Right hindlimb (tissue), 1 donor: ENCODE measurements around the gene PICALM.
"Not testable (repeated sequence)": the region's sequence is repeated elsewhere in the genome, so short reads cannot be mapped to it uniquely, and the experiment has no call there.

Experiments used
- DNase-seq: peaks from one replicate; pipeline ENCODE4 v3.0.0-alpha.2; 2018

PICALM gene

GRCh38 chr11:85970593-85970992 is 98.3 kb downstream of the PICALM start:
- DNase-seq = no peak

- DNase-seq = no peak
These were observed 101.4 kb downstream of the PICALM start for GRCh38 chr11:85967457-85967856.

- DNase-seq = no peak
These were observed 103.7 kb downstream of the PICALM start for GRCh38 chr11:85965202-85965601.

GRCh38 chr11:85961930-85962363 is 106.9 kb downstream of the PICALM start:
- peak; percentile 36 for DNase-seq

GRCh38 chr11:85961130-85961529 is 107.8 kb downstream of the PICALM start:
- no peak for DNase-seq

- no peak for DNase-seq
These were observed 108.2 kb downstream of the PICALM start for GRCh38 chr11:85960678-85961077.

- DNase-seq = no peak
These were observed 113.4 kb downstream of the PICALM start for GRCh38 chr11:85955531-85955930.

GRCh38 chr11:85953491-85954143 is 115.3 kb downstream of the PICALM start:
- no peak for DNase-seq

GRCh38 chr11:85952108-85952485 is 116.8 kb downstream of the PICALM start:
- not testable (repeated sequence) for DNase-seq

GRCh38 chr11:85951428-85952107 is 117.3 kb downstream of the PICALM start:
- DNase-seq = no peak

- DNase-seq = no peak
These were observed 117.9 kb downstream of the PICALM start for GRCh38 chr11:85951049-85951405.

GRCh38 chr11:85950317-85951048 is 118.4 kb downstream of the PICALM start:
- no peak for DNase-seq

GRCh38 chr11:85949798-85950197 is 119.1 kb downstream of the PICALM start:
- no peak for DNase-seq

GRCh38 chr11:85948884-85949283 is 120.0 kb downstream of the PICALM start:
- no peak for DNase-seq

GRCh38 chr11:85947431-85948272 is 121.2 kb downstream of the PICALM start:
- DNase-seq = no peak

- DNase-seq = no peak
These were observed 122.7 kb downstream of the PICALM start for GRCh38 chr11:85946221-85946620.

- no peak for DNase-seq
These were observed 123.1 kb downstream of the PICALM start for GRCh38 chr11:85945788-85946187.

- no peak for DNase-seq
These were observed 123.6 kb downstream of the PICALM start for GRCh38 chr11:85945296-85945695.

GRCh38 chr11:85941380-85941973 is 127.4 kb downstream of the PICALM start:
- peak; percentile 39 for DNase-seq

- DNase-seq = no peak
These were observed 129.5 kb downstream of the PICALM start for GRCh38 chr11:85939099-85940015.

GRCh38 chr11:85937835-85938234 is 131.0 kb downstream of the PICALM start:
- DNase-seq = no peak

- no peak for DNase-seq
These were observed 133.1 kb downstream of the PICALM start for GRCh38 chr11:85935751-85936150.
